ENCODE results near the gene MBIP. TPM values are rescaled to one million over a fixed set of nuclear protein-coding genes. Genes with fewer than 3 reads are reported as not detected.

Gene MBIP
- total RNA-seq, 1 donor from 2014 or later = 22.3 TPM

- no peak overlapping the region for H3K4me3 Mint-ChIP-seq (ENCODE audit: unreplicated experiment)
- Histone ChIP-seq H3K27ac (ENCODE audit: low read depth, low read length) (no peak overlapping the region), H2AFZ (ENCODE audit: low read depth, low read length) (no peak overlapping the region)
Observed at GRCh38 chr14:36279306-36280190, 40.9 kb downstream of the MBIP start.

DNA sequence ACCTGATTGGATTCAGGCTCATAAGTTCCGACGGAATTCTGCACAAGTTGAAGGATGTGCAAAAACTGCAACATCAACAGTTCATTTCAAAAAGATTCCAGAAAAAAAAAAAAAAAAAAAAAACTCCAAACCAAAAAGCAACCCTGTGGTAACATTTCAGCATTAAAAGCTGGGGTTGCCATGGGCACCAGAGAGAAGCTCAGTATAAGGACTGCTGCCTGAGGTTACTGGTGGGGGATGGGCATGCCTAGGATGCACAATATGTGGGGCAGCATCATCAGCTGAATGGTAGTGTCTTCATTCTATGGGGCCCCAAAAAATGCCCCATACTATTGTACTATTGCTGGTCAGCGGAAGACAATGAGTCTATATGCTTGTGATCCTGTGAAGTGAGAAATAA, 44.7 kb downstream of the MBIP start:
- Histone ChIP-seq H2AFZ (ENCODE audit: low read depth, low read length) (no peak overlapping the region), H3K4me2 (ENCODE audit: low read length) (no peak overlapping the region), H3K4me3 (ENCODE audit: insufficient read depth, low read depth, low read length) (no peak overlapping the region), H3K79me2 (ENCODE audit: insufficient read depth, low read length) (no peaks in the 10 kb centered on the region), H3K9me3 (ENCODE audit: insufficient read depth, low read depth, low read length) (no peaks in the 10 kb centered on the region), H3K36me3 (ENCODE audit: insufficient read depth, low read length) (no peaks in the 10 kb centered on the region), H3K4me1 (ENCODE audit: insufficient read depth, low read length) (peaks cover 4% of the 10 kb centered on the region), H3K9ac (ENCODE audit: low read length) (no peak overlapping the region), H3K27ac (ENCODE audit: low read depth, low read length) (no peak overlapping the region), H4K20me1 (ENCODE audit: insufficient read depth, low read length) (no peaks in the 10 kb centered on the region), H3K27me3 (ENCODE audit: insufficient read depth, low read length) (peaks cover 36% of the 10 kb centered on the region)
- no peak for FAIRE-seq
- Mint-ChIP-seq H3K36me3 (ENCODE audit: low read depth, unreplicated experiment) (no peaks in the 10 kb centered on the region), H3K4me3 (ENCODE audit: unreplicated experiment) (no peak overlapping the region), H3K27ac (ENCODE audit: unreplicated experiment) (no peak overlapping the region), H3K4me1 (ENCODE audit: low read depth, unreplicated experiment) (no peaks in the 10 kb centered on the region), H3K27me3 (ENCODE audit: low read depth, unreplicated experiment) (peaks cover 37% of the 10 kb centered on the region), H3K9me3 (ENCODE audit: unreplicated experiment) (peaks cover 3% of the 10 kb centered on the region)
- no peak for DNase-seq (ENCODE audit: low read depth)
- TF ChIP-seq CTCF (IDR thresholded peaks at IDR 0.05; ENCODE audit: insufficient read depth, low read depth, low read length) (no peak), EZH2 (IDR thresholded peaks at IDR 0.05; ENCODE audit: insufficient read depth, low read length) (no peak)

More at GRCh38 chr14:36279306-36280190, 40.9 kb downstream of the MBIP start:
- Histone ChIP-seq H3K9me3 (ENCODE audit: insufficient read depth, low read depth, low read length) (no peaks in the 10 kb centered on the region), H3K4me3 (ENCODE audit: insufficient read depth, low read depth, low read length) (no peak overlapping the region), H3K36me3 (ENCODE audit: insufficient read depth, low read length) (no peaks in the 10 kb centered on the region), H3K27me3 (ENCODE audit: insufficient read depth, low read length) (peaks cover 4% of the 10 kb centered on the region), H3K4me2 (ENCODE audit: low read length) (no peak overlapping the region), H3K4me1 (ENCODE audit: insufficient read depth, low read length) (no peaks in the 10 kb centered on the region), H3K79me2 (ENCODE audit: insufficient read depth, low read length) (no peaks in the 10 kb centered on the region), H3K9ac (ENCODE audit: low read length) (no peak overlapping the region), H4K20me1 (ENCODE audit: insufficient read depth, low read length) (no peaks in the 10 kb centered on the region)
- Mint-ChIP-seq H3K36me3 (ENCODE audit: low read depth, unreplicated experiment) (no peaks in the 10 kb centered on the region), H3K4me1 (ENCODE audit: low read depth, unreplicated experiment) (no peaks in the 10 kb centered on the region), H3K27ac (ENCODE audit: unreplicated experiment) (no peak overlapping the region), H3K27me3 (ENCODE audit: low read depth, unreplicated experiment) (peaks cover 3% of the 10 kb centered on the region), H3K9me3 (ENCODE audit: unreplicated experiment) (peaks cover 3% of the 10 kb centered on the region)
- DNase-seq (ENCODE audit: low read depth) = no peak
- TF ChIP-seq CTCF (IDR thresholded peaks at IDR 0.05; ENCODE audit: insufficient read depth, low read depth, low read length) = no peak
- TF ChIP-seq EZH2 (IDR thresholded peaks at IDR 0.05; ENCODE audit: insufficient read depth, low read length) = no peak
- FAIRE-seq = no peak

Data from astrocyte (in vitro differentiated cells and primary cell).